ENCODE data around the gene VSIG4.

- no peak for TF ChIP-seq POLR2A (IDR thresholded peaks at IDR 0.05)
- TF ChIP-seq CTCF (IDR thresholded peaks at IDR 0.05): no peak
Measured at GRCh38 chrX:66002824-66003680, 36.8 kb downstream of the VSIG4 start.
